A673 (cell line): ENCODE measurements around the gene ABO. TPM values are rescaled to one million over a fixed set of nuclear protein-coding genes. Genes with fewer than 3 reads are reported as not detected.
"Not testable (repeated sequence)": the region's sequence is repeated elsewhere in the genome, so short reads cannot be mapped to it uniquely, and the experiment has no call there.

ENCODE experiments used
- BruUV-seq: library from RNA; stranded (reverse); fragments of 400-500 nt; replicated peaks from 2 replicates; lab custom pipeline; 2021; lab: Mats Ljungman, UMichigan
- CTCF ChIA-PET: fragments of 300-600 bp; sonication (Branson Sonifier 250); formaldehyde crosslinking; loops from one replicate; lab custom pipeline; 2022; ENCODE audit warnings: antibody characterized with exemption; lab: Charles Lee
- POLR2A ChIA-PET: fragments of 300-600 bp; sonication (Branson Sonifier 250); formaldehyde crosslinking; loops from one replicate; lab custom pipeline; 2022; ENCODE audit warnings: antibody characterized with exemption; ENCODE audit not compliant: low non-redundant PET; lab: Charles Lee
- DNase-seq: peaks from one replicate; pipeline ENCODE4 v3.0.0-alpha.2; 2015; ENCODE audit warnings: low spot score
- H3K27ac ChIP-seq: fragments of 200-600 bp; sonication (generic); 2 replicates; pipeline ENCODE4 v1.5.1; 2016; ENCODE audit warnings: mixed run types, low read depth, mild to moderate bottlenecking, mixed read lengths, antibody characterized with exemption, low read length; ENCODE audit not compliant: poor library complexity, severe bottlenecking
- H3K27me3 ChIP-seq: fragments of 200-600 bp; sonication (generic); replicated peaks from 2 replicates; pipeline ENCODE4 v1.6.1; 2017; ENCODE audit warnings: mixed run types, low read depth, mild to moderate bottlenecking, mixed read lengths, antibody characterized with exemption, low read length; ENCODE audit not compliant: insufficient read depth, poor library complexity
- H3K36me3 ChIP-seq: fragments of 200-600 bp; sonication (generic); 2 replicates; pipeline ENCODE4 v1.6.1; 2016; ENCODE audit warnings: mixed run types, mild to moderate bottlenecking, mixed read lengths, antibody characterized with exemption, low read length; ENCODE audit not compliant: insufficient read depth, poor library complexity, severe bottlenecking
- H3K4me1 ChIP-seq: fragments of 200-600 bp; sonication (generic); 2 replicates; pipeline ENCODE4 v1.6.1; 2017; ENCODE audit warnings: mixed run types, mild to moderate bottlenecking, mixed read lengths, antibody characterized with exemption, low read length; ENCODE audit not compliant: insufficient read depth, poor library complexity, severe bottlenecking
- H3K4me3 ChIP-seq: fragments of 200-600 bp; sonication (generic); 2 replicates; pipeline ENCODE4 v1.5.1; 2016; ENCODE audit warnings: low read depth, mixed run types, mild to moderate bottlenecking, mixed read lengths, low read length; ENCODE audit not compliant: poor library complexity, severe bottlenecking
- H3K9me3 ChIP-seq: fragments of 200-600 bp; sonication (generic); 2 replicates; pipeline ENCODE4 v1.6.1; 2016; ENCODE audit warnings: mixed run types, low read depth, mild to moderate bottlenecking, mixed read lengths, antibody characterized with exemption, low read length; ENCODE audit not compliant: poor library complexity, severe bottlenecking
- CTCF ChIP-seq: fragments of 300-800, 200-600 bp; sonication (generic); conservative IDR thresholded peaks from 2 replicates; pipeline ENCODE4 v1.5.1; 2017; ENCODE audit warnings: low read depth, mild to moderate bottlenecking, antibody characterized with exemption, low read length, moderate library complexity, mixed read lengths
- EZH2 ChIP-seq: fragments of 200-600 bp; sonication (generic); IDR thresholded peaks from 2 replicates; pipeline ENCODE4 v1.6.1; 2017; ENCODE audit warnings: borderline replicate concordance, low read depth, mild to moderate bottlenecking, mixed read lengths, antibody characterized with exemption, low read length; ENCODE audit not compliant: poor library complexity, severe bottlenecking
- intact Hi-C: fragments of 100-400 bp; cut with micrococcal nuclease; formaldehyde crosslinking; loops from one replicate; pipeline ENCODE4 v1.10.0; 2022; ENCODE audit not compliant: unreplicated experiment
- total RNA-seq: library from RNA; stranded (reverse); gene quantifications from 2 replicates; pipeline ENCODE4 v1.2.3, GENCODE V29; 2021

The ABO gene
- total RNA-seq, 1 experiment from 2014 or later = not detected

- no peak overlapping the region for H3K27ac ChIP-seq
- no peaks in the 10 kb centered on the region for H3K27me3 ChIP-seq
- H3K4me1 ChIP-seq = no peaks in the 10 kb centered on the region
- TF ChIP-seq CTCF (no peak), EZH2 (no peak)
- no peak for DNase-seq
- no TSS peak for BruUV-seq
- intact Hi-C loops = no loop called here
- CTCF ChIA-PET = no interaction called here
- POLR2A ChIA-PET = no interaction called here
- no peak overlapping the region for H3K4me3 ChIP-seq
- H3K36me3 ChIP-seq = no peaks in the 10 kb centered on the region
- H3K9me3 ChIP-seq = no peaks in the 10 kb centered on the region
Measured at GRCh38 chr9:133226219-133227171, 48.5 kb downstream of the ABO start.

GRCh38 chr9:133225171-133226011, 49.6 kb downstream of the ABO start:
- Histone ChIP-seq H3K27me3 (no peaks in the 10 kb centered on the region), H3K4me1 (no peaks in the 10 kb centered on the region), H3K36me3 (no peaks in the 10 kb centered on the region), H3K9me3 (no peaks in the 10 kb centered on the region), H3K4me3 (no peak overlapping the region), H3K27ac (no peak overlapping the region)
- DNase-seq = no peak
- TF ChIP-seq EZH2 = no peak
- no TSS peak for BruUV-seq
- POLR2A ChIA-PET = no interaction called here
- intact Hi-C loops = no loop called here
- CTCF ChIA-PET = no interaction called here

GRCh38 chr9:133224762-133225161, 50.2 kb downstream of the ABO start:
- intact Hi-C loops = no loop called here
- POLR2A ChIA-PET = no interaction called here
- no peaks in the 10 kb centered on the region for H3K36me3 ChIP-seq
- BruUV-seq = no TSS peak
- H3K9me3 ChIP-seq = no peaks in the 10 kb centered on the region
- no peak overlapping the region for H3K4me3 ChIP-seq
- H3K27me3 ChIP-seq = no peaks in the 10 kb centered on the region
- TF ChIP-seq CTCF (no peak), EZH2 (no peak)
- no peaks in the 10 kb centered on the region for H3K4me1 ChIP-seq
- CTCF ChIA-PET = no interaction called here
- no peak for DNase-seq
- no peak overlapping the region for H3K27ac ChIP-seq

GRCh38 chr9:133223159-133223756, 51.7 kb downstream of the ABO start:
- CTCF ChIA-PET, DNase-seq, H3K27me3 ChIP-seq, H3K9me3 ChIP-seq, H3K4me1 ChIP-seq, intact Hi-C loops, BruUV-seq, H3K4me3 ChIP-seq, POLR2A ChIA-PET, H3K36me3 ChIP-seq, H3K27ac ChIP-seq: not testable (repeated sequence)

GRCh38 chr9:133221994-133222393, 53.0 kb downstream of the ABO start:
- DNase-seq, H3K36me3 ChIP-seq, H3K4me3 ChIP-seq, intact Hi-C loops, H3K9me3 ChIP-seq, H3K4me1 ChIP-seq, POLR2A ChIA-PET, H3K27me3 ChIP-seq, H3K27ac ChIP-seq, CTCF ChIA-PET, BruUV-seq: not testable (repeated sequence)
